ENCODE measurements around the gene PTPRK.

Gene PTPRK

DNA sequence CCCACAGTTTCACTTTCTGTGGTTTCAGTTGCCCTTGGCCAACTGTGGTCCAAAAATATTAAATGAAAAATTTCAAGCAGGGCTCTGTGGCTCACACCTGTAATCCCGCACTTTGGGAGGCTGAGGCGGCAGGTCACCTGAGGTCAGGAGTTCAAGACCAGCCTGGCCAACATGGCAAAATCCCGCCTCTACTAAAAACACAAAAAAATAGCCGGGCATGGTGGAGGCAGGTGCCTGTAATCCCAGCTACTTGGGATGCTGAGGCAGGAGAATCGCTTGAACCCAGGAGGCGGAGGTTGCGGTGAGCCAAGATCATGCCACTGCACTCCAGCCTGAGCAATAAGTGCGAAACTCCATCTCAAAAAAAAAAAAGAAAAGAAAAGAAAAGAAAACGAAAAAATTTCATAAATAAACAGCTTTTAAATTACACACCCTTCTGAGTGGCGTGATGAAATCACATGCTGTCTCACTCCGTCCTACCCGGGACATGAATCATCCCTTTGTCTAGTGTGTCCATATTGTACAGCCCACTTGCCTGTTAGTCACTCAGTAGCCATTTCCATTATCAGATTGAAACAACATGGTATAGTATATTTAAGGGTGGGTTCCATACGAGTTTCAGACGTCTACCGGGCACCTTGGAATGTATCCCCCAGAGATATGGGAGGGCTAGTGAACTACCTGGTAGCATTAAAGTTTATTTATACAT is 11.7 kb downstream of the PTPRK start:
- Histone ChIP-seq H3K27ac (no peak overlapping the region), H3K9me3 (ENCODE audit: severe bottlenecking) (no peaks in the 10 kb centered on the region), H3K36me3 (no peaks in the 10 kb centered on the region), H3K27me3 (ENCODE audit: insufficient read depth, low read depth, severe bottlenecking) (no peaks in the 10 kb centered on the region), H3K4me3 (ENCODE audit: low read depth, low read length) (no peak overlapping the region)
- DNase-seq: no peak
- TF ChIP-seq, protein P1, sequence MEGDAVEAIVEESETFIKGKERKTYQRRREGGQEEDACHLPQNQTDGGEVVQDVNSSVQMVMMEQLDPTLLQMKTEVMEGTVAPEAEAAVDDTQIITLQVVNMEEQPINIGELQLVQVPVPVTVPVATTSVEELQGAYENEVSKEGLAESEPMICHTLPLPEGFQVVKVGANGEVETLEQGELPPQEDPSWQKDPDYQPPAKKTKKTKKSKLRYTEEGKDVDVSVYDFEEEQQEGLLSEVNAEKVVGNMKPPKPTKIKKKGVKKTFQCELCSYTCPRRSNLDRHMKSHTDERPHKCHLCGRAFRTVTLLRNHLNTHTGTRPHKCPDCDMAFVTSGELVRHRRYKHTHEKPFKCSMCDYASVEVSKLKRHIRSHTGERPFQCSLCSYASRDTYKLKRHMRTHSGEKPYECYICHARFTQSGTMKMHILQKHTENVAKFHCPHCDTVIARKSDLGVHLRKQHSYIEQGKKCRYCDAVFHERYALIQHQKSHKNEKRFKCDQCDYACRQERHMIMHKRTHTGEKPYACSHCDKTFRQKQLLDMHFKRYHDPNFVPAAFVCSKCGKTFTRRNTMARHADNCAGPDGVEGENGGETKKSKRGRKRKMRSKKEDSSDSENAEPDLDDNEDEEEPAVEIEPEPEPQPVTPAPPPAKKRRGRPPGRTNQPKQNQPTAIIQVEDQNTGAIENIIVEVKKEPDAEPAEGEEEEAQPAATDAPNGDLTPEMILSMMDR (IDR thresholded peaks at IDR 0.05; ENCODE audit: low read depth, low read length): no peak

DNA sequence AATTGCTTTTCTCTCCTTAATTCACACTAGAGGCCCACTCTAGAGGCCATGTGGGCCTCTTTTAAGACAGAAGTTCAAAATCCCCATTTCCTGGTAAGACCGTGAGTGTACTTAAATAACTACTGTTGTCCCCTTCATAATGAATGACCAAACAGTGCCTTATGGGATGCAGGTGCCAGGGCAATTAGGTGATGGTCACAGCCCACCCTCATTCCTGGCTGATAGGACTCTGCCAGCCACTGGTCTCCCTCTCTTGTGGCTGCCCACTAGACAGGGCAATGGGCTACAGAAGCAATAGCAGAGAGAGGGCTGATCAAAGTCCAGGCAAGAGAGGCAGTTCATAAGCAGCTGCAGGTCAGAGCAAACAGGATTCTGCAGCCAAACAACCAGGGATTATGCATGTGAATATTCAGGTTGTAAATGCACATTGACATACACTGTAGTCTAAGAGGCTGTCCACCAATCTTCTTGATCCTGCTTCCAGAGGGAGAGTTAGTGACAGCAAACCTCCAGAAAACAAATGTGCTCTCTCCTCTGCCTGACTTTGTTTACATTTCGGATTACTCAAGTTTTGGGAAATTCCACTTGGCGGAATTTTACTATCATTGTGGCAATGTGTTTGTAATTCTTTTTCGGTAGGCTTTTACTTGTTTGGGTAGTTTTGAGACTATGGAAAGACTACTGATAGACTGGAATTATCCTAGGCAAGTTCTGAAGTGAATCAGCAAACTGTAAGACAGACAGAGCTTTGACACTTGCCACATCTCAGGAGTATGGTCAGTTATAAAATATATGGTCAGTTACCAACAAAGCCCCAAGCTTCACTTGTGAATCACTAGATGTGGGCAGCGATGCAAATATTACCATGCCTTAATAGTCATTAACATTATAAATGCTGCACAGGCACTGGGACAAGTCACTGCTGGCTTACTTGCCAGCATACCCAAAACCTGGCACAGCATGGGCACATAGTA is 12.8 kb downstream of the PTPRK start:
- Histone ChIP-seq H3K27ac (no peak overlapping the region), H3K9me3 (ENCODE audit: severe bottlenecking) (no peaks in the 10 kb centered on the region), H3K36me3 (no peaks in the 10 kb centered on the region), H3K4me3 (ENCODE audit: low read depth, low read length) (no peak overlapping the region), H3K27me3 (ENCODE audit: insufficient read depth, low read depth, severe bottlenecking) (no peaks in the 10 kb centered on the region)
- TF ChIP-seq, protein P1 (IDR thresholded peaks at IDR 0.05; ENCODE audit: low read depth, low read length): no peak
- DNase-seq: no peak

GRCh38 chr6:128505603-128506002 is 14.8 kb downstream of the PTPRK start:
- TF ChIP-seq, protein P1 (IDR thresholded peaks at IDR 0.05; ENCODE audit: low read depth, low read length): no peak
- no peak overlapping the region for H3K4me3 ChIP-seq (ENCODE audit: low read depth, low read length)
- no peaks in the 10 kb centered on the region for H3K36me3 ChIP-seq

GRCh38 chr6:128504003-128504654 is 16.3 kb downstream of the PTPRK start:
- Histone ChIP-seq H3K27me3 (ENCODE audit: insufficient read depth, low read depth, severe bottlenecking) (no peaks in the 10 kb centered on the region), H3K36me3 (no peaks in the 10 kb centered on the region), H3K9me3 (ENCODE audit: severe bottlenecking) (no peaks in the 10 kb centered on the region), H3K27ac (no peak overlapping the region), H3K4me3 (ENCODE audit: low read depth, low read length) (no peak overlapping the region)
- TF ChIP-seq, protein P1 (IDR thresholded peaks at IDR 0.05; ENCODE audit: low read depth, low read length): no peak
- DNase-seq: no peak

More at GRCh38 chr6:128505603-128506002, 14.8 kb downstream of the PTPRK start:
- Histone ChIP-seq H3K27me3 (ENCODE audit: insufficient read depth, low read depth, severe bottlenecking) (no peaks in the 10 kb centered on the region), H3K9me3 (ENCODE audit: severe bottlenecking) (no peaks in the 10 kb centered on the region), H3K27ac (no peak overlapping the region)
- DNase-seq: no peak

GRCh38 chr6:128500749-128501600 is 19.4 kb downstream of the PTPRK start:
- no peak for DNase-seq
- H3K27ac ChIP-seq: no peak overlapping the region
- no peaks in the 10 kb centered on the region for H3K9me3 ChIP-seq (ENCODE audit: severe bottlenecking)
- no peaks in the 10 kb centered on the region for H3K36me3 ChIP-seq
- no peaks in the 10 kb centered on the region for H3K27me3 ChIP-seq (ENCODE audit: insufficient read depth, low read depth, severe bottlenecking)
- TF ChIP-seq, protein P1 (IDR thresholded peaks at IDR 0.05; ENCODE audit: low read depth, low read length): no peak
- H3K4me3 ChIP-seq (ENCODE audit: low read depth, low read length): no peak overlapping the region
